Psoas muscle (tissue), 8 donors: ENCODE measurements around the gene MAS1L. TPM values are rescaled to one million over a fixed set of nuclear protein-coding genes. Genes with fewer than 3 reads are reported as not detected.

Experiments
- ATAC-seq, 4 donors: fragments of 200-7000 bp; cut with Tn5 transposase; one replicate each; pipeline ENCODE4 v1.9.1; 2020; ENCODE audit warnings: moderate library complexity in 3 of 4, mild to moderate bottlenecking in 2 of 4
- DNase-seq, 2 donors: peaks; one replicate each; pipeline ENCODE4 v3.0.0-alpha.2; 2020
- H3K27ac ChIP-seq: fragments of 200-600 bp; one replicate; pipeline ENCODE4 v1.8.0; 2022
- H3K27me3 ChIP-seq, 3 donors: fragments of 200-600 bp in 1 of 3; one replicate each; pipeline versions ENCODE4 v1.6.1 to v1.8.0; 2013 to 2022; ENCODE audit warnings: low read length in 2 of 3, mild to moderate bottlenecking in 2 of 3, moderate library complexity in 1 of 3; ENCODE audit not compliant: insufficient read depth in 3 of 3
- H3K36me3 ChIP-seq, 2 donors: fragments of 200-600 bp in 1 of 2; one replicate each; pipeline versions ENCODE4 v1.6.1 to v1.8.0; 2013 to 2022; ENCODE audit warnings: low read depth in 1 of 2, mild to moderate bottlenecking in 1 of 2, moderate library complexity in 1 of 2; ENCODE audit not compliant: insufficient read depth in 1 of 2
- H3K4me1 ChIP-seq: fragments of 200-600 bp; one replicate; pipeline ENCODE4 v1.8.0; 2022
- H3K4me3 ChIP-seq: fragments of 200-600 bp; one replicate; pipeline ENCODE4 v1.8.0; 2022; ENCODE audit warnings: mild to moderate bottlenecking
- H3K9me3 ChIP-seq: fragments of 200-600 bp; one replicate; pipeline ENCODE4 v1.8.0; 2022
- CTCF ChIP-seq: fragments of 200-600 bp; IDR thresholded peaks from one replicate; pipeline ENCODE4 v1.8.0; 2022; ENCODE audit warnings: antibody characterized with exemption
- WGBS, 3 donors: extraction: QIAGEN DNeasy Blood & Tissue Kit; methylation state at CpG; one replicate each; pipeline versions ENCODE4 v1.1.6 to v1.1.7; 2013; 5-methylcytosine and 5-hydroxymethylcytosine counted together
- intact Hi-C, 2 donors: fragments of 100-400 bp; cut with DNase I; formaldehyde crosslinking; loops; one replicate each; pipeline versions ENCODE4 v1.11.0 to v1.14.2; 2022
- polyA plus RNA-seq, 3 donors: library from polyadenylated mRNA; stranded (reverse); fragments of 200-250 nt; gene quantifications; one replicate each; pipeline ENCODE4 v1.2.3, GENCODE V29; 2013
- total RNA-seq, 4 donors: library from RNA; stranded (reverse); fragmentation: NEBNext Ultra II Directional in 2 of 4; extraction: Animal tissue kit (Norgen Biotek cat#: 25700) in 2 of 4; gene quantifications; one replicate each; pipeline versions ENCODE4 v1.2.1 to v1.2.4, GENCODE V29; 2021 to 2023
- donor health status: healthy with polysubstance abuse.
- donor health status: DM: no; HTN: no; CAD: no; lungs with moderate emphysema.
- donor health status: Bipolar disorder and iron deficiency.
- donor health status: healthy.
- donor health status: DM: yes; HTN: yes; CAD: no.
- donor health status: DM: no; HTN: no; CAD: no.
- donor health status: DM: no; HTN: no; CAD: no.
- donor health status: DM: yes; HTN: yes; CAD: no.

MAS1L gene
- total and polyA plus RNA-seq, 7 donors = not detected

GRCh38 chr6:29502597-29502996 lies 14.8 kb upstream of the MAS1L start:
- Histone ChIP-seq H3K9me3 (no peaks in the 10 kb centered on the region), H3K27ac (no peak overlapping the region), H3K36me3 (no peaks in the 10 kb centered on the region), H3K4me3 (no peak overlapping the region), H3K27me3 (no peaks in the 10 kb centered on the region), H3K4me1 (no peaks in the 10 kb centered on the region)
- no peak for ATAC-seq
- 75 to 77% (median 76%) methylated on average over 5 of the region's 5 CpGs for WGBS, 3 donors
- no peak for DNase-seq
- intact Hi-C loops = no loop called here
- TF ChIP-seq CTCF = no peak

GRCh38 chr6:29502181-29502580 lies 14.4 kb upstream of the MAS1L start:
- 87 to 88% (median 87%) methylated on average over 3 of the region's 3 CpGs for WGBS, 3 donors
- no peaks in the 10 kb centered on the region for H3K36me3 ChIP-seq
- no peaks in the 10 kb centered on the region for H3K27me3 ChIP-seq
- no peaks in the 10 kb centered on the region for H3K4me1 ChIP-seq
- no peaks in the 10 kb centered on the region for H3K9me3 ChIP-seq
- no peak for ATAC-seq
- no peak for DNase-seq
- no peak overlapping the region for H3K27ac ChIP-seq
- no peak for TF ChIP-seq CTCF
- H3K4me3 ChIP-seq = no peak overlapping the region
- intact Hi-C loops = no loop called here

DNA sequence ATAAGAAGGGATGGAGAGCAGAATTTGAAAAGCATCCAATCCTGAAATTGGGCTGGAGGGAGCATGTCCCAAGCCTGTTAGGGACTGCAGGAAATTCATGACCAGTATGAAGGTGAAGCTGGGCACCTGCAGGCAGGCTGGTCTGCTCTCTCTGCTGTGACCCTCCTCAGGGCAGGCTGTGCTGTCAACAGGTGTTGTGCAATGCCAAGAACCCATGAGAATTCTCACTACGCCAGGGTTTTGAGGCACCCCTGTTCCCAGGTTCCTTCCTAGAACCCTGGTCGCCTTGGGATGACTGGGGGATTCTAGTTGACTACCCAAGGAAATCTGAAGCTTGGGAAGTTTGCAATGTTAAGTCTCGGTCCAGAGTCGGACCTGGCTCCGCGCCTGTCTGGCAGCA lies 13.3 kb upstream of the MAS1L start:
- Histone ChIP-seq H3K27ac (no peak overlapping the region), H3K4me1 (no peaks in the 10 kb centered on the region), H3K27me3 (no peaks in the 10 kb centered on the region), H3K36me3 (no peaks in the 10 kb centered on the region), H3K4me3 (no peak overlapping the region), H3K9me3 (no peaks in the 10 kb centered on the region)
- 77 to 79% (median 78%) methylated on average over 6 of the region's 6 CpGs for WGBS, 3 donors
- DNase-seq (no peak), ATAC-seq (no peak)
- intact Hi-C loops = no loop called here
- TF ChIP-seq CTCF = no peak

GRCh38 chr6:29500594-29500993 lies 12.8 kb upstream of the MAS1L start:
- no peak overlapping the region for H3K27ac ChIP-seq
- DNase-seq (no peak), ATAC-seq (no peak)
- no peaks in the 10 kb centered on the region for H3K9me3 ChIP-seq
- no peaks in the 10 kb centered on the region for H3K4me1 ChIP-seq
- WGBS, 3 donors = 80 to 87% (median 85%) methylated on average over 8 of the region's 8 CpGs
- intact Hi-C loops = no loop called here
- H3K36me3 ChIP-seq = no peaks in the 10 kb centered on the region
- H3K27me3 ChIP-seq = no peaks in the 10 kb centered on the region
- H3K4me3 ChIP-seq = no peak overlapping the region
- TF ChIP-seq CTCF = no peak

GRCh38 chr6:29499704-29500103 lies 11.9 kb upstream of the MAS1L start:
- Histone ChIP-seq H3K27me3 (no peaks in the 10 kb centered on the region), H3K27ac (no peak overlapping the region)
- no peak for TF ChIP-seq CTCF

More at GRCh38 chr6:29499704-29500103, 11.9 kb upstream of the MAS1L start:
- Histone ChIP-seq H3K36me3 (no peaks in the 10 kb centered on the region), H3K9me3 (no peaks in the 10 kb centered on the region), H3K4me3 (no peak overlapping the region), H3K4me1 (no peaks in the 10 kb centered on the region)
- WGBS, 3 donors = 68 to 85% (median 78%) methylated on average over 5 of the region's 5 CpGs
- DNase-seq (no peak), ATAC-seq (no peak)
- intact Hi-C loops = no loop called here
